Myocyte (in vitro differentiated cells): ENCODE data around the gene AWAT2. TPM values are rescaled to one million over a fixed set of nuclear protein-coding genes. Genes with fewer than 3 reads are reported as not detected.

Experiments
- DNase-seq: peaks from one replicate; pipeline ENCODE4 v3.0.0-alpha.2; 2012; ENCODE audit warnings: low read depth
- polyA plus RNA-seq: library from polyadenylated mRNA; unstranded; fragments of >200 nt; gene quantifications from one replicate; pipeline ENCODE4 v1.2.1, GENCODE V29; 2012; ENCODE audit warnings: missing spikeins
- total RNA-seq: library from RNA; depleted of rRNA; stranded (reverse); fragments of >200 nt; gene quantifications from 2 replicates; pipeline ENCODE4 v1.2.3, GENCODE V29; 2014

AWAT2 gene, protein sequence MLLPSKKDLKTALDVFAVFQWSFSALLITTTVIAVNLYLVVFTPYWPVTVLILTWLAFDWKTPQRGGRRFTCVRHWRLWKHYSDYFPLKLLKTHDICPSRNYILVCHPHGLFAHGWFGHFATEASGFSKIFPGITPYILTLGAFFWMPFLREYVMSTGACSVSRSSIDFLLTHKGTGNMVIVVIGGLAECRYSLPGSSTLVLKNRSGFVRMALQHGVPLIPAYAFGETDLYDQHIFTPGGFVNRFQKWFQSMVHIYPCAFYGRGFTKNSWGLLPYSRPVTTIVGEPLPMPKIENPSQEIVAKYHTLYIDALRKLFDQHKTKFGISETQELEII
- total RNA-seq, result not detected in 2 replicates
- not detected for polyA plus RNA-seq

DNA sequence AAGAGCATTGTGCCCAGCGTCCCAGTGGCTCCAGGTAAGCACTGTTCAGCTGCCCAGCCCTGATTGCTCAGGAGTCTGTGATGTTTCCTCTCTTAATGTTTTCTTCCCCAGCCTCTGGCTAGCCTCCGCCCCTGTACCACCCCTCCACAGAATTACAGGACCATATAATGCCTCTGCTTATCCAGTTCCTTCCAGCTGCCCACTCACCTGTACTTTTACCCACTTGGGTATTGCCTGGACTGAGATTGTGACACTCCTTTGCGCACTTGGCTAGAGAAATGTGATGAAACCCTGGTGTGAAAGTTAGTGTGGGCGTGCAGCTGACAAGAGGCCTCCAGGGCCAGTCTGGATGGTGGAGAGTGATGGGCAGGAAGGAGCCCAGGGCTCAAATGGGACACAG is at the start of gene AWAT2:
Gene AWAT2 (minus strand): TSS at position 14 of the 400 bp plus-strand sequence. CDS start 6 bp downstream, at position 8.
- DNase-seq, result no peak

DNA sequence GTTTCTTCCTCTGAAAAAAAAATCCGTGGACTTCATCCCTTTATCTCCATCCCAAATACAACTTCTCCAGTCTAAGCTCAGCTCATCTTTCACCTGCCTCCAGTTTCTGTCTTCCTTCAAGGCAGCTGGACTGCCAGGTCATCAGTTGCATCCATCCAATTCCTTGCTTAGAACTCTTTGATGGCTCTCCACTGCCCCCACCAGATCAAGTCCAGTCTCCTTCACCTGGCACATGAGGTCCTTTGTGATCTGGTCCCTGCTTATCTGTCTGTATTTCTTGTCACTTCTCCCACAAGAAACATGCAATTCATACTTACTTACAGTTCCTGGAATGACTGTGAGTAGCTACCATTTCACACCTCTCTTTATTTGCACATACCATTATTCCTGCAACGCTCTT is 46.3 kb upstream of the AWAT2 start:
- no peak for DNase-seq

DNA sequence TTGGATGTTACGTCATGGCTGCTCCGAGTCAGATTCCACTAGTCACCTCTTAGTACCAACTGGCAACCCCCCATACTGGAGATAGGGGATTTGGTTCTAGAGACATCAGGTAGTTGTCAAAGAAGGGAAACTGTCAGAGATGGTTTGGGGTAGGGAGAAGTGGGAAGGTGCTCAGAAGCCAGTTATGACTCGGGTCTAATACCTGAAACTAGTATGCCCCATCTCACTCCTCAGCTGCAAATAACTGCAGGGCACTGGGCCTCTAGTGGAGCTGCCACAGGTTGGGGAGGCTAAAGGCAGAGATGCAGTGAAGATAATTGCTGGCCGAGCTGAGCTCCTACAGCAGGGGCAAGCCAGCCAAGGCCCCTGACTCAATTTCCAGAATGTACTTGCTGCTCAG is 42.5 kb upstream of the AWAT2 start:
- DNase-seq, result no peak

DNA sequence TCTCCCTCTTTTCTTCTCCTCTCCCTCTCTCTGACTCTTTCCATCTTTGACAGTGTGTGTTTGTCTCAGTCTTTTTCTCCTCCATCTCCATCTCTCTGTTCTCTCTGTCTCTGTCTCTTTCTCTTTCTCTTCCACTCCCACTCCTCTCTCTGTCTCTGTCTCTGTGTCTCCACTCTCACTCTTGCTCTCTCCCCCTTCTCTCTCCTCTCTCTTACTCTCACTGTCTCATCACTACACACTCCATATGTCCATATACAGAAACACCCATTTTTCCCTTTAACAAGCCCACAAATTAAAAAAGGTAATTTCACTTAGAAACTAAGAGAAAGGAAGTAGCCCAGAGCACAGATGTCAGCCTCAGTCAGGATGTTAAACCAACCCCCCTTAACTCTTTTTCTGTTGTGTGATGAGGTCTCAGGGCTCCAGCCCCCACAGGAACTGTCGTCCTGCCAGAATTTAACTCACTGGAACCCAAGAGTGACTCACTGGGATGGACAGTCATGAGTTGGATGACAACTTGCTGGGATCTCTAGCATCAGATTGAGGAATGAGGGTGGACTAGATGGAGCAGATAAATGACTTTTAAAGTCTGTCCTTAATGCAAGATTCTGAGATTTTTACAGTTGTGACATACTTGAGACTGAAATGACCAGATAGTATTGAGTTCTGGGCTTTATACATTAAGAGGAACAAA is 40.0 kb upstream of the AWAT2 start:
- DNase-seq, result peak; percentile 9

DNA sequence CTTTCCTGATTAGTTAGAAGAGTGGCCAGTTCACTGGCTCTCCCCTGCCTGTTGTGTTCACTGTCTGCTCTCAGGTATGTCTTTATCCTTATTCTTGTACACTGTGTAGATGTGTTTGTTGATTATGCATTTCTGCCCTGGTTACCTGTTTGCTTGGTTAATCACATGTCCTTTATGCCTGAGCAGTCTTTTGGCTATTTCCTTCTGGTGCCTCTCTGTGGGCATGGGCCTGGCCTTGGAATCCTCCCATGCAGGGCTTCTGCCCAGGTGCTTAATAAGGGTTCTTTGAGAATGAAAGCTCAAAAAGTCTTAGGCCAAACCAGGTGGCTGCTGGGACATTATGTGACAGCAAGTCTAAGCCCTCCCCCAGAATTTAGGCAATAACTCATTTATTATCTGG is 39.0 kb upstream of the AWAT2 start:
- no peak for DNase-seq

DNA sequence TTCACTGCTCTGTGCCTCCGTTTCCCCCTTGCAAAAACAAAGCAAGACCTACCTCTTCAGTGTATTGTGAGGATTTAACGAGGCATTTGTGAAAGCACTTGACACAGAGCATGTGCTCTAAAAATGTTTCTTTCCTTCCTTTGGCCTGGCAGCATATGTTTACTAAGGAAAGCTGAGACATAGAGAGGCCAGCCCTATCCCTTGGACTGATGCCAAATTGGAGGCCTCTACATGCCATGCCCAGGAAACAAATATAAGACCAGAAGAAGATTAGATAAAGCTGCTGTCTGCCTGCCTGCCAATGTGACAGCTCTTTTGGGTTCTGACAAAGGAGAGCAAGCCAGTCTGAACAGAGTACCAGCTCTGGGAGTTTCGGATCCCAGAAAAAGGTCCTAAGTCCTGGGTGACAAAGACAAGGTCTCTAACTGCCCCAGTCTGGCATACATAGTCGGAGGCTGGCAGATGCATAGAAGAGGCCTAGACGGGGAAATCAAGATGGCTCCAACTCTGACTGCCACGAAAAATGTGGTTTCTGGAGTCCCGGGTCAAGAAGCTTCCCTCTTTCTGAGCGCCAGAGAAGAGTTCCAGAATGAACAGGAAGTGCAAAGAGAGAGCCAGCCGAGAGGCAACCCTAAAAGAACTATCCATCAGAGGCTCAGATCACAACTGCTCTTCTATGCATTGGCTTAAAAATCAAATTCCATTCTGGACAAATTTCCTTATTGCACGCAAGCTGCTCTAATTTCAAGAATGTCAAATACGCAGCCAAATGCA is 38.3 kb upstream of the AWAT2 start:
- peak; percentile 9 for DNase-seq

DNA sequence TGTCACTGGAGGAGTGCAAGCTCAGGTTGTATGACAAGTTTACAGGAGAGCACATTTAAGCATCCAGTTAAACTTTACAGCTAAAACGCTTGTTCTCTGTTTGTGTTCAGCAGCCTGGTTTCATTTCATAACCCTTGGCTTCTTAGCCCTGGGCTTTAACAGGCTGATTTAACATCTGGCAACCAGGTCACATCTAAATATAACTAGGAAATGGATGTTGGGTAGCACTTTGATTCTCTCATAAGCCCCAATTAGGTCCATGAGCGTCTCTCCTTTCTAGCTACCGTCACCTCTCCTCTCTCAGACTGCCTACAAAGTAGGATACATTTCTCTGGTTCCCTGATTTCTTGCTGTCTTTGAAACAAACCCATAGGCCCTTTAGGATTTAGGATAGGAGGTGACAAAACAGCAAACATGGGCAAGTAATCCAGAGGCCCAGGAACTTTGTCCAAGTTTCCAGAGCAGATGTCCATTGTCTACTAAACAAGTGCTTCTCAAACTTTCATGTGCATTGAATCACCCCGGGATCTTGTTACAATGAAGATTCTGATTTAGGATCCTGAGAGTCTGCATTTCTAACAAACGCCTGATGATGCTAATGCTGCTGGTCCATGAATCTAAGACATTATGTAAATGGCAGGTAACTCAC is 35.0 kb upstream of the AWAT2 start:
- no peak for DNase-seq

DNA sequence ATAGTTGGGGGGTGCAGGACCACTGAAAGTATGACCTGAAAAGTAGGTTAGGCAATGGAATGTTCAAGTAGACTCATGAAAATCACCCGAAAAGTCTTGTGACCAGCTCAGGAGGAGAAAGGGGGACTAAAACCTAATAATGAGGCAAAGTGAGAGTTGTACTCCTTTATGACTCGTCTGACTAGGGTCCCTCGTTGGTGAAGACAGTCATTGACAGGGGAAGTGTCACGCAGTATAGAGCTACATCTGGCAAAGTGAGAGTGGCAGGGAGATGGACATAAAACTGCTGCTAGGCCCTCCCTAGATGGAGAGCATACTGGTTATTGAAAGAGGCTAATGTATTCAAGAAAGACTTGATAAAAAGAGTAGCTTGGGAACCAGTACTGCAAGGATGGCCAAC is 33.0 kb upstream of the AWAT2 start:
- DNase-seq, result no peak

DNA sequence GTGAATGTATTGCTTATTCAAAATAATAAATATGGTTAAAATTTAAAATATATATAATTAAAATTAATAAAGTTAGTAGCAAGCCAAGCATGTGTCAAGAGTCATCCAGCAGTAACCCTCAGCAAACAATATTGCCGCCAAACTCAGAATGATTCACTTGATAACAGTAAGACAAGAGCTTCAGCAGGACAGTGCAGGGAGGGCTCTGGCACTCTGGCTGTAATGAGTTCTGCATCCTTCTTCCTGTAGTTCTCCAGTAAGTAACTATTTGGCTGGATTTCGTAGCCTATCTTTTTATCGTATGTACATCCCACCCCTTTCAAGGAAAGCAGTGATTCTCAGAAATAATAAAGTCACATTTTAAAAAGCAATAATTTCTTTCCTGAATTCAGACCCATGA is 30.1 kb upstream of the AWAT2 start:
- DNase-seq, result no peak

DNA sequence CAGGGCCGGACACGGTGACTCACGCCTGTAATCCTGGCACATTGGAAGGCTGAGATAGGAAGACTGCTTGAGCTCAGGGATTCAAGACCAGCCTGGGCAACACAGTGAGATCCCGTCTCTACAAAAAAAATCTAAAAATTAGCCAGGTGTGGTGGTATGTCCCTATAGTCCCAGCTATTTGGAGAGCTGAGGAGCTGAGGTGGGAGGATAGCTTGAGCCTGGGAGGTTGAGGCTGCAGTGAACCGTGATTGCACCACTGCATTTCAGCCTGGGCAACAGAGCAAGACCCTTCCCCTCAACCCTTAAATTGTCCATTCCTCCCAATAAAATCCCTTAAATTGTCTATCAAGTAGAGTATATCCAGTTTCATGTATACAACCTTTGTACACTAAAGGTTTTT is 29.6 kb upstream of the AWAT2 start:
- DNase-seq, result no peak

DNA sequence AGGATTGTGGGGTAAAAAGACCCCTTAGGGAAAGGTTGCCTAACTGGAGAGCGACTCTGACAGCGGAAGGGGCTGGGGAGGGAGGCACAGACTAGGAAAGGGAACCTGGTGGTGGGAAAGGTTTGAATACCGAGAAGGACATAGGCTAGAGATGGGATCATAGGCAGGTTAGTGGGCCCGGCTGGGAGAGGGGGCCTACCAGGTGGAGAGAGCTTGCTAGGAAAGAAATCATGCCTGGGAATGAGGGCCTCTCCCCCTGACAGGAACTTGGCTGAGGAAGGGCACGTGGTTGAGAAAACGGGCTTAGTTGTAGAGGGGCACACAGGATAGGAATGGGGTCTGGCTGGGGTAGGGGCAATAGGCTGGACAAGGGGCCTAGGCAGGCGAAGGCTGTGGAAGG is 16.9 kb upstream of the AWAT2 start:
- no peak for DNase-seq

DNA sequence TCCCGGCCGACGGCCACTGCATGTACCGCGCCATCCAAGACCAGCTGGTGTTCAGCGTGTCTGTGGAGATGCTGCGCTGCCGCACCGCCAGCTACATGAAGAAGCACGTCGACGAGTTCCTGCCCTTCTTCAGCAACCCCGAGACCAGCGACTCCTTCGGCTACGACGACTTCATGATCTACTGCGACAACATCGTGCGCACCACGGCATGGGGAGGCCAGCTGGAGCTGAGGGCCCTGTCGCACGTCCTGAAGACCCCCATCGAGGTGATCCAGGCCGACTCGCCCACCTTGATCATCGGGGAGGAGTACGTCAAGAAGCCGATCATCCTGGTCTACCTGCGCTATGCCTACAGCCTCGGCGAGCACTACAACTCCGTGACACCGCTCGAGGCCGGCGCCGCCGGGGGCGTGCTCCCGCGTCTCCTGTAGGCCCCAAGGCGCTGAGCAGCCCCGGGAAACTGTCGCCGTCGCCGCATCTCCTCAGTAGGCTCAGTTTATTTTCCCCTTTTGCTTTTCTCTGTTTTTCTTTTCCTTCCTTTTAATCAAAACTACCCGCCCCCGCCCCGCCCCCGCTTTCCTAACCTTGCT is 13.3 kb upstream of the AWAT2 start:
- no peak for DNase-seq

DNA sequence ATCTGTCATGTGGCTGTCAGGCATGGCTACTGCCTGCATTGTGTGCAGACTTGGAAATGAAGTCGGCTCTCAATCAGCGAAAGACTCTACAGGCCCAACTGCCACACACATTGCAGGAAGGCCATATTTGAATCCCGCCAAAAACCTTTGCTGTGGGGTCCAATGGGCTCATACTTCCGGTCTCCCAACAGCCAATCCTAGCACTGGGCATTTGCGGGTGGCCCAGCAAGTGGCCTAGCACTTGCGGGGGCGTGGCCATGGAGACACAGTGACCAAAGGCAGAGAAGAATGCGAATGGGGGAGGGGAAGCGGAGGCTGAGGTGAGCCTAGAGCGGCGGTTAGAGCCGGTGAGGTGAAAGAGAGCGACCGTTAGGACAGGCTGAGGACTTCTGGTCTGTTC is 12.3 kb upstream of the AWAT2 start, which contains the start of gene OTUD6A:
Gene OTUD6A (plus strand): TSS at position 382 of the 400 bp plus-strand sequence. CDS start 68 bp downstream, outside the sequence.
- DNase-seq, result no peak

DNA sequence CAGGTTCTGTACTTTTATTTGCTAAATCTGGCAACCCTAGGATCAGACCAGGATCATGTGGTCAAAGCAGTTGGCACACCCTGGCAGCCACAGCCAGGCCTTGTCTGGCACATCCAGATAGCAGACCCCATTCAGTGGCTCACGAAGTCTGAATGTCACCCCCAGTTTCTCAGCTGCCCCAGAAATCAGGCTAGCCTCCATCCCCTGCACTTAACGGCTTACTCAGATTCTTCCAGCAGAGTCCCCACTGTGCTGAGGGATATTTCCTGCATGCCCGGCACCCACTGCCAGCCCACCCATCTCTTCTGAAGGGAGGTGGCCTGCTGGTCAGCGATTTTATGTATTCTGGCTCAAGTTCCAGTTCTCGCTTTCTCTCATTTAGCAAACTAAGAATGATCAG is 4.7 kb upstream of the AWAT2 start:
- DNase-seq, result no peak

DNA sequence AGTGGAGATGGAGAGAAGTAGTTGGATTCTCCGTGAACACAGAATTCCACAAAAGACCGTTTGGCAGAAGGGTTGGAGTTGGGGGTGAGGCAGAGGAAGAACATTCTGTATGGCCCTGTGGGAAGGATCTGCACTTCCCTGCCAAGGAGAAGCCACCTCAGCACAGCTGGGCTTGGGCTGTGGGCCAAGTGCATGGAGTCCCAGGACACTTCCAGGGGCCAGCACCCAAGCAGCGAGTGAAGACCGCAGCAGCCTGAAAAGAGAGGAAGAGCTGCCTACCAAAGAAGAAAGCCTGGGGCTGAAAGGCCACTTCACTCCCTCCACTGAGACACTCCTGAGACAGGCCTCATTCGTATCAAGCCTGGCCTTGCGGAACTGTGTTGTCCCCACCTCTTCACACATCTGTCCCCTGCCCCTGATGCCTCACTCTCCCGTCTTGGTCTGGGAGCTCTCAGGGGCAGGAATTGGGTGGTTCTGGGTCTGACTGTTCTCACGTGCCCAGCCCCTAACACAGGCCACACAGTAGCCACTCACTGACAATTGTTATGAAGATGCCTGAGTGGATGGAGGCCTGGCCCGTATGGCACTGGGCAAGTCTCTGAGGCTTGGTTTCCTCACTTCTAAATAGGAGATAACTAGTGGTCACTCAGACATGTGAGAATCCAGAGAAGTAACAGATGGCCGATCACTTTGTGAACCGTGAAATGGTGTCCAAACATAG is 3.3 kb upstream of the AWAT2 start:
- no peak for DNase-seq

DNA sequence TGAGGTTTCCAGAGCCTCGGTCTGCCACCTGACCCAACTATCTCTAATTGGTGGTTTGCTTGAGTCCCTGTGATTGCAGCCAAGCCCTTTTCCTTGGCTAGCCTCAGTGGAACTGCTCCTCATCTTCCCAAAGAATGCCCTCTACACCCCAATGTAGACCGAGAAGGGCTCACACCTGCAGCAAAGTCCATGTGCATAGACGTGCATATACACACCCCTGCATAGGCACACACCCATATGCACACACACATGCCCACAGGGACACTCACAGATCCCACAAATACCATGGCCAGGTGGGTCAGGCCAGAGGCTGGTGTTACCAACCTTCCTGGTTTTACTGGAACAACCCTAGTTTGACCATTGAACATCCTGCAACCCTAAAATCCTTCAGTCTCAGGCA is 332 bp downstream of the AWAT2 start:
- no peak for DNase-seq

DNA sequence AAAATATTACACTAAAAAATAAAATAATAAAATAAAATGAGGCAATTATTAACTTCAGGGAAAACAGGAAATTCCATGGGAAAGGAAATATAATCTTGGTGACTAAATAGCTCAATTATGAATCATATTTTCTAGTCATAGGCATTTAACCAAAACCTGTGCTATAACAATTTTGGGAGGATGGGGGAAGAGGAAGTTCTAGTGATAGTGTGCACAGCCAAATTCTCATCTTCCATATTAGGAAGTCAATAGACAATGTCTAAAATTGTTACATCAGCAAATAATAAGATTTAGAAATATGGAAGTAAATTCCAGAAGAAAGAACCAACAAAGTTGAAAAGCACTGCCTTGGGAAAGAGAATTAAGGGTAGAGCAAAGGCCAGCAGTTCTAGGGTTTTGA is 2.8 kb downstream of the AWAT2 start:
- DNase-seq, result peak; percentile 28

DNA sequence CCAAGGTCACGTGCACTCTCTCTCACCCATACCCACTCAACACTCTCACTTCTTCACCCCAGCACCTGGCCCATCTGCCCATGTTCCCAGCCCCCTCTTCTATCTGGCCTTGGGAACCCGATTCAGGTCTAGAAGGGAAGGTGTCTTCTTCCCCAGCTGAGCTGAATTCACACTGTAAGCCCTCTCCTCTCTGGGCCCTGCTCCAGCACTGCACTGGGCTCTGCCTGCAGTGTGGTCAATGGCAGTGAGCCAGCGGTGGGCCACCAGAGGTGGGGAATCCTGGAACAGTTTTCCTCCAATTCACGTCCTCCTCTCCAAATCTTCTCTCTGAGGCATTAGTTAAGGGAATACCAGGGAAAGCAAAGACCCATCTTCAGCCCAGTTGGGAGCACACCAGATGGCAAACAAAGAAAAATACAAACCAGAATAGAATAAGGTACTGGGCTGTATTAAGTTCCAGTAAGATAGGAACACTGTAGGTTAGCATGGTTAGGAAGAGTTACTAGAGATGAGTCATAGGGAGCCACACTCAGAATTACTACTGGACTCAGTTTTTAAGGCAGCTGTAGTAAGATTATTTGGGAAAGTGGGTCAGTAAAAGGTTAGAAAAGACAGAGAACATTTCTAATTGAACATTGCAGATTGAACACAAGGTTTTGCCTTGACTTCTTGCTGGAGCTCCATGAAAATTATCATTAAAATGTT is 5.0 kb downstream of the AWAT2 start:
- peak; percentile 17 for DNase-seq

DNA sequence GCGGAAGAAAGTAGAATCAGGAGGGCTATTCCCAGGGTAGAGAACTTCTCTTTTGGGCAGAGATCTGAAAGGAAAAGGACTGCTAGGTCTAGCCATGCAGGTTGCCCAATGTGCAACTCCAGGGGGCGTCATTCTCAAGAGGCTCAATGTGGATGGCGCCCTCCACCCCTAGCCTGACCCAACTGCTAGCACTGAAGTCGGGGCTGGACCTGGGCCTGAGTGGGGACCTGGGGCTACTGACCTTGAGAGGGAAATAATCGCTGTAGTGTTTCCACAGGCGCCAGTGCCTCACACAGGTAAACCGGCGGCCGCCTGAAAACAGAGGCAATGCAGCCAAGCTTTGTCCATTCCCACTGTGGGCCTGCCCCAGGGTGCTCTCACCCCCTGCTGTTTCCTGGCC is 6.1 kb downstream of the AWAT2 start:
- no peak for DNase-seq
